ENCODE data around the gene BOK.

The BOK gene

GRCh38 chr2:241597561-241597960, 39.0 kb downstream of the BOK start:
- POLR2A ChIA-PET: no interaction called here
- CTCF ChIA-PET: interaction anchor here (0.9 kb wide), 1 partner anchor 8 kb away, joined by 4 read pairs; no protein-coding TSS in a partner anchor
- DNase-seq (ENCODE audit: extremely low spot score): no peak
- no peak for TF ChIP-seq FOXM1 (IDR thresholded peaks at IDR 0.05; ENCODE audit: borderline replicate concordance)
- no peak for TF ChIP-seq ELF4 (IDR thresholded peaks at IDR 0.05)
- TF ChIP-seq ZNF384 (IDR thresholded peaks at IDR 0.05): no peak
- no peak for TF ChIP-seq TARDBP (IDR thresholded peaks at IDR 0.05)
- no peak for TF ChIP-seq FOXA1 (IDR thresholded peaks at IDR 0.05)
- TF ChIP-seq PKNOX1 (IDR thresholded peaks at IDR 0.05): no peak
- TF ChIP-seq HDGF (IDR thresholded peaks at IDR 0.05; ENCODE audit: borderline replicate concordance): no peak
- TF ChIP-seq SUZ12 (IDR thresholded peaks at IDR 0.05): no peak
- no peak for TF ChIP-seq ARNT (IDR thresholded peaks at IDR 0.05)
- no peak for TF ChIP-seq BHLHE40 (IDR thresholded peaks at IDR 0.05; ENCODE audit: borderline replicate concordance)
- no peak for TF ChIP-seq FOXK2 (IDR thresholded peaks at IDR 0.05)
- no peak for TF ChIP-seq NFRKB (IDR thresholded peaks at IDR 0.05)
- TF ChIP-seq CTBP1 (IDR thresholded peaks at IDR 0.05; ENCODE audit: borderline replicate concordance): no peak
- TF ChIP-seq L3MBTL2 (conservative IDR thresholded peaks at IDR 0.05): no peak
- TF ChIP-seq LEF1 (IDR thresholded peaks at IDR 0.05; ENCODE audit: borderline replicate concordance): no peak
- no peak for TF ChIP-seq SP1 (IDR thresholded peaks at IDR 0.05)

DNA sequence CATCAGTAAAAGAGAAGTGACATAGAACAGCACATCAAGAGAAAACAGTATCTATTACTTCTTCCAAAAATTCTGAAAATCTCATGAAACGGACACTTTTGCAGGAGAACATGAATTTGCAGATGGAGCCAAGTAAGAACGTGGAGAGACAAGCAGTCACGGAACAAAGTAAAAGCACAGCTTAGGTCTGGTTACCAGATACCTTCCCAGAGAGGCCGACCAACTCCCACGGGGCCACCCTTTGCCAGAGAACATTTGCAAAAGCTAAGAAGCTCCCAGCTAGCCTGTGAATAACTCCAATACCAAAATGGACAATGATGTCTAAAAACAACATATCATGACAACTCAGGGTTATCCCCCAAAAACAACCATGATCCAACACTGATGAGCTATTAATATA, 39.5 kb downstream of the BOK start:
- CTCF ChIA-PET: interaction anchor here (1.3 kb wide), 1 partner anchor 12 kb away, joined by 3 read pairs; no protein-coding TSS in a partner anchor
- POLR2A ChIA-PET: no interaction called here
- no peak for TF ChIP-seq LEF1 (IDR thresholded peaks at IDR 0.05; ENCODE audit: borderline replicate concordance)
- no peak for TF ChIP-seq SUZ12 (IDR thresholded peaks at IDR 0.05)
- TF ChIP-seq FOXK2 (IDR thresholded peaks at IDR 0.05): no peak
- no peak for TF ChIP-seq PKNOX1 (IDR thresholded peaks at IDR 0.05)
- no peak for TF ChIP-seq FOXM1 (IDR thresholded peaks at IDR 0.05; ENCODE audit: borderline replicate concordance)
- DNase-seq (ENCODE audit: extremely low spot score): no peak

DNA sequence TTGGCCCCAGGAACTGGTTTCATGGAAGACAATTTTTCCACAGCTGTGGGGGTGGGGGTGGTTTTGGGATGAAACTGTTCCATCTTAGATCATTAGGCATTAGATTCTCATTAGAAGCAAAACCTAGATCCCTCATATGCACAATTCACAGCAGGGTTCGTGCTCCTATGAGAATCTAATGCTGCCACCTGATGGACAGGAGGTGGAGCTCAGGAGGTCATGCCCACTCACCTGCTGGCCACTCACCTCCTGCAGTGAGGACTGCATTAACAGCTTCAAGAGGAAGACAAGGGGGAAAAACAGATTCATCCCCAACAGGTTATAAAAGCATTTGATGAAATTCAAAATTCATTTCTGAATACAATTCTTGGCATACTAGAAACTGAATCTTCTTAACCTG, 39.9 kb downstream of the BOK start:
- POLR2A ChIA-PET: no interaction called here
- TF ChIP-seq LEF1 (IDR thresholded peaks at IDR 0.05; ENCODE audit: borderline replicate concordance): no peak
- no peak for TF ChIP-seq ARNT (IDR thresholded peaks at IDR 0.05)
- no peak for TF ChIP-seq TARDBP (IDR thresholded peaks at IDR 0.05)
- no peak for TF ChIP-seq HDGF (IDR thresholded peaks at IDR 0.05; ENCODE audit: borderline replicate concordance)
- no peak for TF ChIP-seq PKNOX1 (IDR thresholded peaks at IDR 0.05)
- TF ChIP-seq ZNF384 (IDR thresholded peaks at IDR 0.05): no peak
- TF ChIP-seq CTBP1 (IDR thresholded peaks at IDR 0.05; ENCODE audit: borderline replicate concordance): no peak
- TF ChIP-seq L3MBTL2 (conservative IDR thresholded peaks at IDR 0.05): no peak
- no peak for TF ChIP-seq SUZ12 (IDR thresholded peaks at IDR 0.05)
- TF ChIP-seq FOXA1 (IDR thresholded peaks at IDR 0.05): no peak
- CTCF ChIA-PET: interaction anchor here (1.0 to 1.3 kb wide), 2 partner anchors 12 to 61 kb away, joined by 3 to 4 read pairs; no protein-coding TSS in a partner anchor
- DNase-seq (ENCODE audit: extremely low spot score): no peak

GRCh38 chr2:241599615-241600014, 41.1 kb downstream of the BOK start:
- POLR2A ChIA-PET: no interaction called here
- DNase-seq (ENCODE audit: extremely low spot score): no peak
- CTCF ChIA-PET: interaction anchor here (1.0 kb wide), 1 partner anchor 60 kb away, joined by 4 read pairs; no protein-coding TSS in a partner anchor
- no peak for TF ChIP-seq SP1 (IDR thresholded peaks at IDR 0.05)
- TF ChIP-seq LEF1 (IDR thresholded peaks at IDR 0.05; ENCODE audit: borderline replicate concordance): no peak
- no peak for TF ChIP-seq FOXA1 (IDR thresholded peaks at IDR 0.05)
- TF ChIP-seq PKNOX1 (IDR thresholded peaks at IDR 0.05): no peak
- no peak for TF ChIP-seq ELF4 (IDR thresholded peaks at IDR 0.05)
- TF ChIP-seq FOXK2 (IDR thresholded peaks at IDR 0.05): no peak

DNA sequence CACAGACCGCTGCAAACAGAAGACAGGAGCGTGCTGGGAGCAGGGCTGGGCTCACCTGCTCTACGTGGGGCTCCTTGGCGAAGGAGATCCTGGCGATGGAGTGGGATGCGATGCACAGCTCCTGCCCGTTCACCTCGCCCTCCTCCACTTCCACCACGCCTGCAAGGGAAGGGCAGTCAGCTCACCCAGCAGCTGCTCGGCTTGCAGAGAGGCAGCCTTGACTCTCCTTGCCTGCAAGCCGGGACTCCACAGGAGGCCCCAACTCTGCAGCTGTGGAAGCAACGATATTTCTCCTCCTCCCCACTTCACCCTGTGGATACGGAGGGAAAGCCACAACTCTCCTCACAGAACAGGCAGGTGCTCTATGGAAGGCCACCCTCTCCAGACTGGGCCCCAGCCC, 43.3 kb downstream of the BOK start:
- ChIA-PET CTCF (no interaction called here), POLR2A (no interaction called here)
- no peak for DNase-seq (ENCODE audit: extremely low spot score)
- no peak for TF ChIP-seq NFRKB (IDR thresholded peaks at IDR 0.05)
- no peak for TF ChIP-seq SP1 (IDR thresholded peaks at IDR 0.05)

DNA sequence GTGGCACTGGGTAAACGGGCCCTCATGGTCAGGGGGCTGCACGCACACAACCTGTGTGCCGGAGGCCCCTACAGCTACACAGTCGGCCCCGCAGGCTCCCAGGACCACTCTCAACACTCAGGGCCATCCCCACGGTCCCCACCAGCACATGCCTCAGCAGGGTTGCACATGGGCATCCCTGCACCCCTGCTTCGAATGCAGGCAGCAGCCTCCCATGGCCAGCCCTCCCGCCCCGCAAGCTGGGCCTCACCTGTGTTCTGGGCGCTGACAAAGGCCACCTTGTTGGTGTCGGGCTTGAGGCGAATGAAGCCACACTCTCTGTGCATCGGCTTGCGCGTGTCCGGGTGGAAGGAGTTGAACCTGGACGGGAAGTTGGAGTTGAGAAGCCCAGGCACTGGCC, 44.2 kb downstream of the BOK start:
- ChIA-PET POLR2A (no interaction called here), CTCF (no interaction called here)
- no peak for DNase-seq (ENCODE audit: extremely low spot score)
- TF ChIP-seq L3MBTL2 (conservative IDR thresholded peaks at IDR 0.05): no peak
- TF ChIP-seq FOXM1 (IDR thresholded peaks at IDR 0.05; ENCODE audit: borderline replicate concordance): no peak
- TF ChIP-seq FOXA1 (IDR thresholded peaks at IDR 0.05): no peak
- TF ChIP-seq LEF1 (IDR thresholded peaks at IDR 0.05; ENCODE audit: borderline replicate concordance): no peak
- TF ChIP-seq CTBP1 (IDR thresholded peaks at IDR 0.05; ENCODE audit: borderline replicate concordance): no peak
- TF ChIP-seq TARDBP (IDR thresholded peaks at IDR 0.05): no peak
- TF ChIP-seq SP1 (IDR thresholded peaks at IDR 0.05): no peak
- TF ChIP-seq BHLHE40 (IDR thresholded peaks at IDR 0.05; ENCODE audit: borderline replicate concordance): no peak
- TF ChIP-seq ELF4 (IDR thresholded peaks at IDR 0.05): no peak

- CTCF ChIA-PET: no interaction called here
- no peak for DNase-seq (ENCODE audit: extremely low spot score)
- POLR2A ChIA-PET: no interaction called here
Measured at GRCh38 chr2:241603686-241604085, 45.1 kb downstream of the BOK start.

More at GRCh38 chr2:241603686-241604085, 45.1 kb downstream of the BOK start:
- no peak for TF ChIP-seq FOXA1 (IDR thresholded peaks at IDR 0.05)
- no peak for TF ChIP-seq HDGF (IDR thresholded peaks at IDR 0.05; ENCODE audit: borderline replicate concordance)
- no peak for TF ChIP-seq LEF1 (IDR thresholded peaks at IDR 0.05; ENCODE audit: borderline replicate concordance)
- no peak for TF ChIP-seq ARNT (IDR thresholded peaks at IDR 0.05)
- no peak for TF ChIP-seq FOXM1 (IDR thresholded peaks at IDR 0.05; ENCODE audit: borderline replicate concordance)
- no peak for TF ChIP-seq TARDBP (IDR thresholded peaks at IDR 0.05)
- TF ChIP-seq CTBP1 (IDR thresholded peaks at IDR 0.05; ENCODE audit: borderline replicate concordance): no peak
- TF ChIP-seq SUZ12 (IDR thresholded peaks at IDR 0.05): no peak
- no peak for TF ChIP-seq ZNF384 (IDR thresholded peaks at IDR 0.05)
- no peak for TF ChIP-seq ELF4 (IDR thresholded peaks at IDR 0.05)
- TF ChIP-seq NFRKB (IDR thresholded peaks at IDR 0.05): no peak
- TF ChIP-seq PKNOX1 (IDR thresholded peaks at IDR 0.05): no peak
- no peak for TF ChIP-seq FOXK2 (IDR thresholded peaks at IDR 0.05)
- TF ChIP-seq SP1 (IDR thresholded peaks at IDR 0.05): no peak
- TF ChIP-seq BHLHE40 (IDR thresholded peaks at IDR 0.05; ENCODE audit: borderline replicate concordance): no peak
- TF ChIP-seq L3MBTL2 (conservative IDR thresholded peaks at IDR 0.05): no peak

Measured in HEK293T (cell line).